HepG2 (cell line): Measurements from ENCODE around the gene CDC14B. TPM values are rescaled to one million over a fixed set of nuclear protein-coding genes. Genes with fewer than 3 reads are reported as not detected.

Source experiments
- CBX2 ChIP-seq, 2 experiments: fragments of 200-600 bp in 1 of 2; sonication (generic); formaldehyde crosslinking in 1 of 2; IDR thresholded peaks; 2 replicates each; pipeline versions ENCODE4 v1.7.0 to v1.8.1; 2018 to 2022; ENCODE audit warnings: low read depth in 2 of 2, low read length in 1 of 2, mild to moderate bottlenecking in 1 of 2, missing genetic modification reagents in 1 of 2
- FOXK2 ChIP-seq: fragments of 450-650 bp; IDR thresholded peaks from 2 replicates; pipeline ENCODE4 v1.6.1; 2016
- HIVEP1 ChIP-seq: sonication (generic); formaldehyde crosslinking; IDR thresholded peaks from 2 replicates; pipeline ENCODE4 v1.4.0; 2020; ENCODE audit warnings: mild to moderate bottlenecking, missing genetic modification reagents
- HNRNPL ChIP-seq: fragments of 200-400 bp; formaldehyde crosslinking; IDR thresholded peaks from 2 replicates; pipeline ENCODE4 v1.6.1; 2017; ENCODE audit warnings: mild to moderate bottlenecking, low read depth, low read length
- KLF6 ChIP-seq: IDR thresholded peaks from 2 replicates; pipeline ENCODE4 v1.8.0; 2016; ENCODE audit warnings: missing biosample characterization, missing genetic modification reagents
- NFRKB ChIP-seq: fragments of 450-650 bp; IDR thresholded peaks from 2 replicates; pipeline ENCODE4 v1.6.1; 2017
- RFX3 ChIP-seq: IDR thresholded peaks from 2 replicates; pipeline ENCODE4 v1.6.1; 2016; ENCODE audit warnings: missing biosample characterization, missing genetic modification reagents
- RFXAP ChIP-seq: sonication (generic); formaldehyde crosslinking; IDR thresholded peaks from 2 replicates; pipeline ENCODE4 v1.4.0; 2020; ENCODE audit warnings: missing genetic modification reagents, borderline replicate concordance
- SNAPC2 ChIP-seq: sonication (generic); formaldehyde crosslinking; IDR thresholded peaks from 2 replicates; pipeline ENCODE4 v1.8.1; 2022; ENCODE audit warnings: mild to moderate bottlenecking, missing genetic modification reagents
- TEAD2 ChIP-seq: sonication (generic); formaldehyde crosslinking; IDR thresholded peaks from 2 replicates; pipeline ENCODE4 v1.9.0; 2021; ENCODE audit warnings: missing genetic modification reagents
- ZBTB21 ChIP-seq: sonication (generic); formaldehyde crosslinking; IDR thresholded peaks from 2 replicates; pipeline ENCODE4 v1.4.0; 2020; ENCODE audit warnings: missing genetic modification reagents
- ZNF24 ChIP-seq: fragments of 450-650 bp; IDR thresholded peaks from 2 replicates; pipeline ENCODE4 v1.6.1; 2017; ENCODE audit warnings: antibody characterized with exemption, mild to moderate bottlenecking
- ZNF333 ChIP-seq: sonication (generic); formaldehyde crosslinking; IDR thresholded peaks from 2 replicates; pipeline ENCODE4 v1.4.0; 2020; ENCODE audit warnings: mild to moderate bottlenecking, missing genetic modification reagents, borderline replicate concordance
- ZNF350 ChIP-seq: sonication (generic); formaldehyde crosslinking; IDR thresholded peaks from 2 replicates; pipeline ENCODE4 v1.4.0; 2020; ENCODE audit warnings: mild to moderate bottlenecking, low read depth, missing genetic modification reagents, borderline replicate concordance
- ZNF546 ChIP-seq: sonication (generic); formaldehyde crosslinking; conservative IDR thresholded peaks from 2 replicates; pipeline ENCODE4 v1.8.1; 2023; ENCODE audit warnings: mild to moderate bottlenecking, missing genetic modification reagents
- ZNF569 ChIP-seq: sonication (generic); formaldehyde crosslinking; IDR thresholded peaks from 2 replicates; pipeline ENCODE4 v1.5.0; 2020; ENCODE audit warnings: mild to moderate bottlenecking, missing genetic modification reagents, moderate library complexity, borderline replicate concordance
- ZNF646 ChIP-seq: sonication (generic); formaldehyde crosslinking; IDR thresholded peaks from 2 replicates; pipeline ENCODE4 v1.9.0; 2021; ENCODE audit warnings: mild to moderate bottlenecking, missing genetic modification reagents
- ZNF724P ChIP-seq: sonication (generic); formaldehyde crosslinking; IDR thresholded peaks from 2 replicates; pipeline ENCODE4 v1.8.0; 2022; ENCODE audit warnings: missing genetic modification reagents, borderline replicate concordance
- ZNF83 ChIP-seq: sonication (generic); formaldehyde crosslinking; IDR thresholded peaks from 2 replicates; pipeline ENCODE4 v1.4.0; 2020; ENCODE audit warnings: missing genetic modification reagents, mild to moderate bottlenecking, borderline replicate concordance
- ZNF891 ChIP-seq: sonication (generic); formaldehyde crosslinking; IDR thresholded peaks from 2 replicates; pipeline ENCODE4 v1.5.0; 2020; ENCODE audit warnings: mild to moderate bottlenecking, missing genetic modification reagents
- polyA plus RNA-seq, 8 experiments: library from polyadenylated mRNA; depleted of rRNA in 3 of 8; stranded (reverse) in 7 of 8; unstranded in 1 of 8; fragments of >200 nt; fragmentation: Illumina TruSeq in 4 of 8; extraction: Trizol in 4 of 8; gene quantifications; 2 replicates each; pipeline versions ENCODE4 v1.2.1 to v1.2.3, GENCODE V29; 2011 to 2016; ENCODE audit warnings: low read depth in 4 of 8, missing spikeins in 1 of 8, mixed read lengths in 1 of 8; ENCODE audit not compliant: insufficient read depth in 1 of 8
- total RNA-seq, 5 experiments: library from RNA; depleted of rRNA; stranded (reverse); fragments of >200 nt; fragmentation: Illumina TruSeq; extraction: Trizol; gene quantifications; 2 replicates each; pipeline ENCODE4 v1.2.3, GENCODE V29; 2016; ENCODE audit warnings: low read depth in 1 of 5
- TF ChIP-seq, protein P1 (sequence below), 2 experiments: IDR thresholded peaks; 2 replicates each; pipeline ENCODE4 v1.6.1; 2011 to 2012; ENCODE audit warnings: low read length in 2 of 2, borderline replicate concordance in 1 of 2, low read depth in 1 of 2, mild to moderate bottlenecking in 1 of 2, moderate library complexity in 1 of 2

CDC14B gene
- total and polyA plus RNA-seq, 2 of the 13 experiments (the other 11 are each of a cell fraction or from before 2014, with no cell fraction given) = 25.8 to 33.3 TPM

- no peak for TF ChIP-seq CBX2 (IDR thresholded peaks at IDR 0.05; ENCODE audit: low read depth, low read length)
- no peak for TF ChIP-seq CBX2 (CRISPR knock-in tag; IDR thresholded peaks at IDR 0.05; ENCODE audit: low read depth)
- no peak for TF ChIP-seq ZNF569 (CRISPR knock-in tag)
- TF ChIP-seq HNRNPL = 0 out of 2 replicates have a peak, but pooled peaks have one; percentile 21
- TF ChIP-seq TEAD2 = no peak
- no peak for TF ChIP-seq KLF6 (CRISPR knock-in tag)
- TF ChIP-seq ZNF646 (CRISPR knock-in tag) = no peak
- TF ChIP-seq ZNF724P (CRISPR knock-in tag) = no peak
- no peak for TF ChIP-seq ZNF24
- no peak for TF ChIP-seq SNAPC2 (CRISPR knock-in tag)
- TF ChIP-seq FOXK2 = no peak
- TF ChIP-seq ZBTB21 (CRISPR knock-in tag) = no peak
- no peak for TF ChIP-seq ZNF350 (CRISPR knock-in tag)
- TF ChIP-seq HIVEP1 (CRISPR knock-in tag) = no peak
- TF ChIP-seq RFX3 (CRISPR knock-in tag) = no peak
- TF ChIP-seq, protein P1, sequence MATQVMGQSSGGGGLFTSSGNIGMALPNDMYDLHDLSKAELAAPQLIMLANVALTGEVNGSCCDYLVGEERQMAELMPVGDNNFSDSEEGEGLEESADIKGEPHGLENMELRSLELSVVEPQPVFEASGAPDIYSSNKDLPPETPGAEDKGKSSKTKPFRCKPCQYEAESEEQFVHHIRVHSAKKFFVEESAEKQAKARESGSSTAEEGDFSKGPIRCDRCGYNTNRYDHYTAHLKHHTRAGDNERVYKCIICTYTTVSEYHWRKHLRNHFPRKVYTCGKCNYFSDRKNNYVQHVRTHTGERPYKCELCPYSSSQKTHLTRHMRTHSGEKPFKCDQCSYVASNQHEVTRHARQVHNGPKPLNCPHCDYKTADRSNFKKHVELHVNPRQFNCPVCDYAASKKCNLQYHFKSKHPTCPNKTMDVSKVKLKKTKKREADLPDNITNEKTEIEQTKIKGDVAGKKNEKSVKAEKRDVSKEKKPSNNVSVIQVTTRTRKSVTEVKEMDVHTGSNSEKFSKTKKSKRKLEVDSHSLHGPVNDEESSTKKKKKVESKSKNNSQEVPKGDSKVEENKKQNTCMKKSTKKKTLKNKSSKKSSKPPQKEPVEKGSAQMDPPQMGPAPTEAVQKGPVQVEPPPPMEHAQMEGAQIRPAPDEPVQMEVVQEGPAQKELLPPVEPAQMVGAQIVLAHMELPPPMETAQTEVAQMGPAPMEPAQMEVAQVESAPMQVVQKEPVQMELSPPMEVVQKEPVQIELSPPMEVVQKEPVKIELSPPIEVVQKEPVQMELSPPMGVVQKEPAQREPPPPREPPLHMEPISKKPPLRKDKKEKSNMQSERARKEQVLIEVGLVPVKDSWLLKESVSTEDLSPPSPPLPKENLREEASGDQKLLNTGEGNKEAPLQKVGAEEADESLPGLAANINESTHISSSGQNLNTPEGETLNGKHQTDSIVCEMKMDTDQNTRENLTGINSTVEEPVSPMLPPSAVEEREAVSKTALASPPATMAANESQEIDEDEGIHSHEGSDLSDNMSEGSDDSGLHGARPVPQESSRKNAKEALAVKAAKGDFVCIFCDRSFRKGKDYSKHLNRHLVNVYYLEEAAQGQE (IDR thresholded peaks at IDR 0.05; ENCODE audit: borderline replicate concordance in 1 of 2, low read depth in 1 of 2, low read length in 2 of 2) = no peak
- TF ChIP-seq NFRKB = no peak
- TF ChIP-seq ZNF546 (CRISPR knock-in tag) = no peak
- TF ChIP-seq RFXAP (CRISPR knock-in tag) = no peak
- no peak for TF ChIP-seq ZNF333 (CRISPR knock-in tag)
- TF ChIP-seq ZNF83 = no peak
- no peak for TF ChIP-seq ZNF891 (CRISPR knock-in tag)
These were observed 35.0 kb upstream of the CDC14B start (continued) for GRCh38 chr9:96654450-96655197.
